Mesenchymal stem cell (in vitro differentiated cells and primary cell): ENCODE measurements around the gene PICK1.

ENCODE experiments used
- DNase-seq: peaks from one replicate; pipeline ENCODE4 v3.0.0-alpha.2; 2013
- H2AFZ ChIP-seq: one replicate; pipeline ENCODE4 v1.6.1; 2013; ENCODE audit warnings: low read depth, mild to moderate bottlenecking, control low read depth, inconsistent platforms, low read length, moderate library complexity
- H2AK5ac ChIP-seq: 2 replicates; pipeline ENCODE4 v1.6.1; 2013; ENCODE audit warnings: low read length, moderate library complexity, mild to moderate bottlenecking, inconsistent platforms; ENCODE audit not compliant: severe bottlenecking
- H2BK120ac ChIP-seq: one replicate; pipeline ENCODE4 v1.6.1; 2013; ENCODE audit warnings: low read depth, mild to moderate bottlenecking, inconsistent platforms, low read length, moderate library complexity
- H2BK12ac ChIP-seq, 2 experiments: one replicate each; pipeline ENCODE4 v1.6.1; 2013; ENCODE audit warnings: inconsistent platforms in 2 of 2, low read length in 2 of 2, mild to moderate bottlenecking in 2 of 2, moderate library complexity in 2 of 2, control low read depth in 1 of 2
- H2BK15ac ChIP-seq: one replicate; pipeline ENCODE4 v1.6.1; 2013; ENCODE audit warnings: mild to moderate bottlenecking, low read depth, inconsistent platforms; ENCODE audit not compliant: poor library complexity, severe bottlenecking
- H2BK5ac ChIP-seq: 2 replicates; pipeline ENCODE4 v1.6.1; 2013; ENCODE audit warnings: low read depth, mild to moderate bottlenecking, low read length, control low read depth, inconsistent platforms; ENCODE audit not compliant: poor library complexity, severe bottlenecking
- H3K14ac ChIP-seq, 2 experiments: one replicate each; pipeline ENCODE4 v1.6.1; 2013; ENCODE audit warnings: inconsistent platforms in 2 of 2, low read length in 2 of 2, control low read depth in 1 of 2, mild to moderate bottlenecking in 1 of 2, moderate library complexity in 1 of 2
- H3K18ac ChIP-seq, 2 experiments: one replicate each; pipeline ENCODE4 v1.6.1; 2013; ENCODE audit warnings: inconsistent platforms in 2 of 2, low read length in 2 of 2, control low read depth in 1 of 2, low read depth in 1 of 2, mild to moderate bottlenecking in 1 of 2
- H3K23ac ChIP-seq, 2 experiments: one replicate each; pipeline ENCODE4 v1.6.1; 2013; ENCODE audit warnings: inconsistent platforms in 2 of 2, low read length in 2 of 2, mild to moderate bottlenecking in 2 of 2, moderate library complexity in 2 of 2, control low read depth in 1 of 2
- H3K27ac ChIP-seq: 2 replicates; pipeline ENCODE4 v1.5.1; 2013; ENCODE audit warnings: mild to moderate bottlenecking, moderate library complexity, low read length, control low read depth, inconsistent platforms; ENCODE audit not compliant: poor library complexity, severe bottlenecking
- H3K27me3 ChIP-seq, 2 experiments: 2 replicates each; pipeline versions ENCODE4 v1.6.1 to v1.7.0; 2013; ENCODE audit warnings: low read length in 2 of 2, mild to moderate bottlenecking in 2 of 2, moderate library complexity in 2 of 2, control low read depth in 1 of 2, inconsistent platforms in 1 of 2; ENCODE audit not compliant: control insufficient read depth in 1 of 2, insufficient read depth in 1 of 2
- H3K36me3 ChIP-seq, 2 experiments: 2 replicates each; pipeline versions ENCODE4 v1.6.1 to v1.7.0; 2013; ENCODE audit warnings: low read length in 2 of 2, control low read depth in 1 of 2, inconsistent platforms in 1 of 2, low read depth in 1 of 2, mild to moderate bottlenecking in 1 of 2; ENCODE audit not compliant: insufficient read depth in 2 of 2, control insufficient read depth in 1 of 2
- H3K4ac ChIP-seq, 2 experiments: one replicate each; pipeline ENCODE4 v1.6.1; 2013; ENCODE audit warnings: inconsistent platforms in 2 of 2, low read length in 2 of 2, mild to moderate bottlenecking in 2 of 2, moderate library complexity in 2 of 2, control low read depth in 1 of 2, low read depth in 1 of 2
- H3K4me1 ChIP-seq: 2 replicates; pipeline ENCODE4 v1.6.1; 2013; ENCODE audit warnings: low read depth, low read length, control low read depth; ENCODE audit not compliant: control insufficient read depth, insufficient read depth
- H3K4me2 ChIP-seq: 2 replicates; pipeline ENCODE4 v1.6.1; 2013; ENCODE audit warnings: low read length, mild to moderate bottlenecking, inconsistent platforms; ENCODE audit not compliant: poor library complexity, severe bottlenecking
- H3K4me3 ChIP-seq, 2 experiments: 2 replicates each; pipeline versions ENCODE4 v1.5.1 to v1.7.0; 2013; ENCODE audit warnings: low read length in 2 of 2, mild to moderate bottlenecking in 2 of 2, control low read depth in 1 of 2, low read depth in 1 of 2; ENCODE audit not compliant: insufficient read depth in 1 of 2
- H3K79me1 ChIP-seq: replicated peaks from 2 replicates; pipeline ENCODE4 v1.6.1; 2013; ENCODE audit warnings: mild to moderate bottlenecking, control low read depth, low read length, inconsistent platforms; ENCODE audit not compliant: poor library complexity, severe bottlenecking
- H3K9ac ChIP-seq: 2 replicates; pipeline ENCODE4 v1.7.0; 2013; ENCODE audit warnings: mild to moderate bottlenecking, low read length, moderate library complexity
- H3K9me3 ChIP-seq: 2 replicates; pipeline ENCODE4 v1.7.0; 2013; ENCODE audit warnings: mild to moderate bottlenecking, low read length; ENCODE audit not compliant: control insufficient read depth
- H4K8ac ChIP-seq: one replicate; pipeline ENCODE4 v1.6.1; 2013; ENCODE audit warnings: inconsistent platforms, mild to moderate bottlenecking, low read length, moderate library complexity
- H4K91ac ChIP-seq: one replicate; pipeline ENCODE4 v1.6.1; 2013; ENCODE audit warnings: mild to moderate bottlenecking, low read length, inconsistent platforms
- WGBS: methylation state at CpG from one replicate; pipeline ENCODE4 v1.1.7; 2013; ENCODE audit warnings: mixed read lengths; 5-methylcytosine and 5-hydroxymethylcytosine counted together

Gene PICK1

GRCh38 chr22:38026130-38027111 lies 30.8 kb upstream of the PICK1 start:
- Histone ChIP-seq H3K4me3 (no peak overlapping the region), H3K9me3 (no peaks in the 10 kb centered on the region), H3K36me3 (no peaks in the 10 kb centered on the region), H3K18ac (no peak overlapping the region), H3K4ac (no peak overlapping the region), H3K4me1 (peaks cover 8% of the 10 kb centered on the region), H2AFZ (no peak overlapping the region), H2BK120ac (no peak overlapping the region), H3K27me3 (peaks cover 18 to 25% of the 10 kb centered on the region in 2 experiments), H4K91ac (no peak overlapping the region), H2BK12ac (no peak overlapping the region), H3K27ac (no peak overlapping the region), H3K23ac (no peak overlapping the region), H3K79me1 (no peaks in the 10 kb centered on the region), H3K4me2 (no peak overlapping the region), H2AK5ac (no peak overlapping the region), H3K14ac (no peak overlapping the region), H3K9ac (no peak overlapping the region), H2BK15ac (no peak overlapping the region), H4K8ac (no peak overlapping the region), H2BK5ac (no peak overlapping the region)
- 89% methylated on average over 11 of the region's 22 CpGs for WGBS
- no peak for DNase-seq

GRCh38 chr22:38027487-38027886 lies 29.7 kb upstream of the PICK1 start:
- Histone ChIP-seq H2AK5ac (no peak overlapping the region), H3K4me2 (no peak overlapping the region), H3K14ac (no peak overlapping the region), H3K9me3 (no peaks in the 10 kb centered on the region), H3K9ac (no peak overlapping the region), H4K8ac (no peak overlapping the region), H3K4me1 (peaks cover 11% of the 10 kb centered on the region), H3K27me3 (peaks cover 18 to 25% of the 10 kb centered on the region in 2 experiments), H3K4ac (no peak overlapping the region), H4K91ac (no peak overlapping the region), H3K23ac (no peak overlapping the region), H3K36me3 (no peaks in the 10 kb centered on the region), H3K18ac (no peak overlapping the region), H3K79me1 (no peaks in the 10 kb centered on the region), H2AFZ (no peak overlapping the region), H2BK12ac (no peak overlapping the region), H2BK5ac (no peak overlapping the region), H3K4me3 (no peak overlapping the region), H2BK15ac (no peak overlapping the region), H3K27ac (no peak overlapping the region), H2BK120ac (no peak overlapping the region)
- DNase-seq, result no peak
- WGBS, result 90% methylated on average over 9 of the region's 9 CpGs

DNA sequence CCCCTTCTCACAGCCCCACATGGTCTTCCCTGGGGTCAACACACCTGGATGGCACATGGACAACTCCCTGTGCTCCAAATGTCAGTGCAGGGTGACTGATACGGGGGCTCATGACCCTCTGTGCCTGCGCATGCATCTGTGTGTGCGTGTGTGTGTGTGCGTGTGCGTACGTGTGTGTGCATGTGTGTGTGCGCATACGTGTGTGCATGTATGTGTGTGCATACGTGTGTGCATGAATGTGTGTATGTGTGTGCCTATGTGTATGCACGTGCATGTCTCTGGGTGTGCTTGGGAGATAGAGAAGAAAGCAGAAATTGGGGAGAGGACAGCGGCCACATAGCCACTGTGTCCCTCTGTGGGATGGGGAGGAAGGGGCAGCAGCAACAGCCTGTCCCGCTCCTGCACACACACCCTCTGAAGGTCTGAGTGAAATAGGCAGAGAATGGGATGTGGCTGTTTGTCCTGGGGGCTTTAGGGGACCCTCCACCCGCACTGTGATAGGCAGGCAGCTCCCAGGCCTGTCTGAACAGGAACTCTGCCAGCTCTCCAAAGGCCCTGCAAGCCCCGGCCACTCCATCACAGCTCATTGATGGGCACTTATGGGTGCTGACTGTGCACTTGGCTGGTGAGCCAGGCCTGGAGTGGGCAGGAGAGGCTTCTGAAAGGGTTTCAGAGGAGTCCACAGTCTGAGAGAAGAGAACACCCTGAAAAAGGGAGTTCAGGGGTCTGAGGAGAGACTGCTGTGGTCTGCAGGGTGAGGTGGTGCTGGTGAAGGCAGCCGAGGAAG lies 28.7 kb upstream of the PICK1 start:
- no peak overlapping the region for H3K27ac ChIP-seq
- no peak overlapping the region for H3K4ac ChIP-seq
- H2AK5ac ChIP-seq, result no peak overlapping the region
- no peak overlapping the region for H4K8ac ChIP-seq
- no peak overlapping the region for H3K14ac ChIP-seq
- H3K23ac ChIP-seq, result no peak overlapping the region
- no peak overlapping the region for H3K4me2 ChIP-seq
- no peak overlapping the region for H4K91ac ChIP-seq
- no peaks in the 10 kb centered on the region for H3K79me1 ChIP-seq
- 92% methylated on average over 15 of the region's 15 CpGs for WGBS
- peaks cover 18 to 25% of the 10 kb centered on the region in 2 experiments for H3K27me3 ChIP-seq
- no peak overlapping the region for H2AFZ ChIP-seq
- no peaks in the 10 kb centered on the region for H3K9me3 ChIP-seq
- no peaks in the 10 kb centered on the region for H3K36me3 ChIP-seq
- no peak overlapping the region for H3K18ac ChIP-seq
- no peak overlapping the region for H2BK15ac ChIP-seq
- H2BK5ac ChIP-seq, result no peak overlapping the region
- no peak overlapping the region for H3K4me3 ChIP-seq
- no peak overlapping the region for H2BK120ac ChIP-seq
- no peak for DNase-seq
- peaks cover 21% of the 10 kb centered on the region for H3K4me1 ChIP-seq
- H2BK12ac ChIP-seq, result no peak overlapping the region
- no peak overlapping the region for H3K9ac ChIP-seq

DNA sequence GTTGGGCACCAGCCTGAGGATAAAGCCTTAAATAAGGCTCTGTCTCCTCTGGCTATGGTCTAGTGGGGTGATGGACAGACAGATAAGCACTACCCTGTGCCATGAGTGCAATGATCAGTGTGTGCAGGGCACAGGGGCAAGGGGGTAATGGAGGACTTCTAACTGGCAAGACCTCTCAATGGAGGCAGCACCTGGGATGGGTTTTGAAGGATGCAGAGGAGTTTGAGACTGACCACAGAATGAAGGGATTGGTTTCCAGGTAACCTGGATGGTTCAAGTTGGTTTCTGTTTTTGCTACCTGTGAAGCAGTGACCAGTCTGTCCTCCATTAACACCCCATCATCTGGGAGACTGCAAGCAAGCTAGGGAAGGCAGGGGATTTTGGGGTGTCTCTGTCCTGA lies 27.8 kb upstream of the PICK1 start:
- Histone ChIP-seq H2BK120ac (no peak overlapping the region), H2AFZ (no peak overlapping the region), H3K4me2 (no peak overlapping the region), H3K4ac (no peak overlapping the region), H2BK15ac (no peak overlapping the region), H2BK5ac (no peak overlapping the region), H4K91ac (no peak overlapping the region), H3K27me3 (peaks cover 16 to 25% of the 10 kb centered on the region in 2 experiments), H3K4me1 (peaks cover 29% of the 10 kb centered on the region), H3K14ac (no peak overlapping the region), H2AK5ac (no peak overlapping the region), H3K9me3 (no peaks in the 10 kb centered on the region), H3K27ac (no peak overlapping the region), H3K79me1 (no peaks in the 10 kb centered on the region), H2BK12ac (no peak overlapping the region), H4K8ac (no peak overlapping the region), H3K18ac (no peak overlapping the region), H3K4me3 (no peak overlapping the region), H3K36me3 (no peaks in the 10 kb centered on the region), H3K23ac (no peak overlapping the region), H3K9ac (no peak overlapping the region)
- no peak for DNase-seq
